WI38 (cell line): ENCODE results near the gene DMRTA2.

ENCODE experiments used
- H3K4me3 ChIP-seq: 2 replicates; pipeline ENCODE4 v1.5.1; 2011; ENCODE audit warnings: low read depth, mild to moderate bottlenecking, control low read depth, low read length
- CTCF ChIP-seq: IDR thresholded peaks from 2 replicates; pipeline ENCODE4 v1.5.1; 2012; ENCODE audit warnings: low read depth, mild to moderate bottlenecking, control low read depth, low read length

The DMRTA2 gene

GRCh38 chr1:50378770-50379169, 44.5 kb downstream of the DMRTA2 start:
- TF ChIP-seq CTCF = no peak
- H3K4me3 ChIP-seq = no peak overlapping the region

- TF ChIP-seq CTCF = no peak
- no peak overlapping the region for H3K4me3 ChIP-seq
These were observed 49.7 kb downstream of the DMRTA2 start for GRCh38 chr1:50373532-50373931.

- no peak overlapping the region for H3K4me3 ChIP-seq
- TF ChIP-seq CTCF = no peak
These were observed 51.5 kb downstream of the DMRTA2 start for GRCh38 chr1:50371749-50372148.

GRCh38 chr1:50369830-50370229, 53.4 kb downstream of the DMRTA2 start:
- H3K4me3 ChIP-seq = no peak overlapping the region
- TF ChIP-seq CTCF = no peak

DNA sequence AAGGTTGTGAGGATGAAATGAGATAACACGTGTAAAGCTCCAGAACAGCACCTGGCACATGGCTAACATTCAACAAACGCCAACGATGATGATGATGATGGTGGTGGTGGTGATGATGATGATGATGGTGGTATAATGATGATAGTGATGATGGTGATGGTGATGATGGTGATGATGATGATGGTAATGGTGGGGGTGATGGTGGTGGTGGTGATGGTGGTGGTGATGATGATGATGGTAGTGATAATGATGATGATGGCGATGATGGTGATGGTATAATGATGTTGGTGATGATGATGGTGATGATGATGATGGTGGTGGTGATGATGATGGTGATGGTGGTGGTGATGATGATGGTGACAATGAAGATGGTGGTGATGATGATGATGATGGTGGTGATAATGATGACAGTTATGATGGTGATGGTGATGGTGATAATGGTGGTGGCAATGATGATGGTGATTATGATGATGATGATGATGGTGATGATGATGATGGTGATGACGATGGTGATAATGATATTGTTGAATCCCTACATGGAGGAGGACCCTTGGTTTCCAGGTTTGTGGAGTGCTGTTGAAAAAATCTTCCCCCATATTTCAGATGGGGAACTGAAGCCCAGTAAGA, 54.1 kb downstream of the DMRTA2 start:
- TF ChIP-seq CTCF = no peak
- H3K4me3 ChIP-seq = no peak overlapping the region

- no peak overlapping the region for H3K4me3 ChIP-seq
- peak; percentile 50; the same call in 1 of the 2 replicates for TF ChIP-seq CTCF
These were observed 54.9 kb downstream of the DMRTA2 start for GRCh38 chr1:50368179-50369007.
